ENCODE data around the gene IQCB1.
"Not testable (repeated sequence)": the region's sequence is repeated elsewhere in the genome, so short reads cannot be mapped to it uniquely, and the experiment has no call there.

The IQCB1 gene

GRCh38 chr3:121752261-121752660 lies 82.6 kb downstream of the IQCB1 start:
- H3K4me1 ChIP-seq (ENCODE audit: control insufficient read depth in 2 of 2, insufficient read depth in 2 of 2, low read length in 2 of 2), result peaks cover 7 to 18% of the 10 kb centered on the region in 2 donors
- no peaks in the 10 kb centered on the region for H3K9me3 ChIP-seq (ENCODE audit: control insufficient read depth in 2 of 2, low read length in 2 of 2)
- no peak overlapping the region for H3K9ac ChIP-seq (ENCODE audit: low read depth in 1 of 2, low read length in 2 of 2)
- H3K4me3 ChIP-seq (ENCODE audit: low read length in 2 of 2), result no peak overlapping the region
- no peak overlapping the region for H3K27ac ChIP-seq (ENCODE audit: low read depth in 2 of 2, low read length in 2 of 2)
- H3K36me3 ChIP-seq (ENCODE audit: control insufficient read depth in 2 of 2, insufficient read depth in 2 of 2, low read length in 2 of 2), result no peaks in the 10 kb centered on the region
- H3K27me3 ChIP-seq (ENCODE audit: control insufficient read depth in 2 of 2, insufficient read depth in 2 of 2, low read length in 2 of 2), result no peaks in the 10 kb centered on the region

GRCh38 chr3:121750087-121750415 lies 84.8 kb downstream of the IQCB1 start:
- peak overlapping the region; percentile 78 to 96 for H3K27ac ChIP-seq (ENCODE audit: low read depth in 2 of 2, low read length in 2 of 2)
- H3K9me3 ChIP-seq (ENCODE audit: control insufficient read depth in 2 of 2, low read length in 2 of 2), result no peaks in the 10 kb centered on the region
- peak overlapping the region; percentile 73 to 94 for H3K9ac ChIP-seq (ENCODE audit: low read depth in 1 of 2, low read length in 2 of 2)
- no peaks in the 10 kb centered on the region for H3K27me3 ChIP-seq (ENCODE audit: control insufficient read depth in 2 of 2, insufficient read depth in 2 of 2, low read length in 2 of 2)
- peak overlapping the region; percentile 90 to 95 for H3K4me3 ChIP-seq (ENCODE audit: low read length in 2 of 2)
- peaks cover 7 to 18% of the 10 kb centered on the region in 2 donors for H3K4me1 ChIP-seq (ENCODE audit: control insufficient read depth in 2 of 2, insufficient read depth in 2 of 2, low read length in 2 of 2)
- H3K36me3 ChIP-seq (ENCODE audit: control insufficient read depth in 2 of 2, insufficient read depth in 2 of 2, low read length in 2 of 2), result no peaks in the 10 kb centered on the region

- Histone ChIP-seq H3K4me1 (ENCODE audit: control insufficient read depth in 2 of 2, insufficient read depth in 2 of 2, low read length in 2 of 2) (peaks cover 7 to 18% of the 10 kb centered on the region in 2 donors), H3K27me3 (ENCODE audit: control insufficient read depth in 2 of 2, insufficient read depth in 2 of 2, low read length in 2 of 2) (no peaks in the 10 kb centered on the region), H3K4me3 (ENCODE audit: low read length in 2 of 2) (peak within 1 kb of the TSS; percentile 90 to 95), H3K9ac (ENCODE audit: low read depth in 1 of 2, low read length in 2 of 2) (peak within 1 kb of the TSS; percentile 94 to 96), H3K27ac (ENCODE audit: low read depth in 2 of 2, low read length in 2 of 2) (peak within 1 kb of the TSS; percentile 96), H3K9me3 (ENCODE audit: control insufficient read depth in 2 of 2, low read length in 2 of 2) (no peaks in the 10 kb centered on the region), H3K36me3 (ENCODE audit: control insufficient read depth in 2 of 2, insufficient read depth in 2 of 2, low read length in 2 of 2) (no peaks in the 10 kb centered on the region)
Observed at GRCh38 chr3:121749276-121750086, 85.4 kb downstream of the IQCB1 start, which contains the start of gene GOLGB1. TSS of gene GOLGB1 (minus strand) at chr3:121749741. CDS start at chr3:121730971, 18,770 bp downstream.

DNA sequence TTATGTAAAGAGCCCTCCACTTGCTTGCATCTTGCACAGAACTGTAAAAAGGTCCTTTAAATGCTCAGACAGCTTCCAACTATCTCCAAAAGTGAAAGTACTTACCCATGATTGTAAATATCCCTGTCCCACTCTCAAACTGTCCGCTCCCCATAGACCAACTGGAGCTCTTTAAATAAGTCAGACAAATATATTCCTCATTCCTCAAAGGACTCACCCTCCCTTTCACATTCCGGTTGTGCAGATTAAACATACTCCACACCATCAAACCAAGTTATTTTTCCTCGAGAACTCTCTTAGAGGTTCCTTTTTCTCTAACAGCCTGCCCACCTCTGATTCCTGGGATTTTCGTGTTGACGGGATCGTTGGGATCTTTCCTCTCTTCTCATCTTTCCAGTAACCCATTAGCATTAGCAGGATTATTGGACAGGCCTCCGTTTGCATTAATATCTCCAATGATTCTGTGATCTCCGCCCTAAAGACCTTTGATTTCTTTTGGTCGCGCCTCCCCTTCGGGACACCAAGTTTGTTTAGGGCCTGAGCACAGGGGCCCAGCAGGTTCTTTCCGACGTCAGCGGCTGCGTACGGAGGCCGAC lies 86.1 kb downstream of the IQCB1 start:
- Histone ChIP-seq H3K27me3 (ENCODE audit: control insufficient read depth in 2 of 2, insufficient read depth in 2 of 2, low read length in 2 of 2) (no peaks in the 10 kb centered on the region), H3K36me3 (ENCODE audit: control insufficient read depth in 2 of 2, insufficient read depth in 2 of 2, low read length in 2 of 2) (no peaks in the 10 kb centered on the region), H3K27ac (ENCODE audit: low read depth in 2 of 2, low read length in 2 of 2) (peak overlapping the region; percentile 96), H3K4me3 (ENCODE audit: low read length in 2 of 2) (peak overlapping the region; percentile 90 to 95), H3K9ac (ENCODE audit: low read depth in 1 of 2, low read length in 2 of 2) (peak overlapping the region; percentile 92 to 96), H3K9me3 (ENCODE audit: control insufficient read depth in 2 of 2, low read length in 2 of 2) (no peaks in the 10 kb centered on the region), H3K4me1 (ENCODE audit: control insufficient read depth in 2 of 2, insufficient read depth in 2 of 2, low read length in 2 of 2) (peaks cover 7 to 18% of the 10 kb centered on the region in 2 donors)

GRCh38 chr3:121747976-121748375 lies 86.9 kb downstream of the IQCB1 start:
- Histone ChIP-seq H3K36me3 (ENCODE audit: control insufficient read depth in 2 of 2, insufficient read depth in 2 of 2, low read length in 2 of 2) (peaks cover 0 to 2% of the 10 kb centered on the region in 2 donors), H3K27me3 (ENCODE audit: control insufficient read depth in 2 of 2, insufficient read depth in 2 of 2, low read length in 2 of 2) (no peaks in the 10 kb centered on the region), H3K9me3 (ENCODE audit: control insufficient read depth in 2 of 2, low read length in 2 of 2) (no peaks in the 10 kb centered on the region), H3K4me1 (ENCODE audit: control insufficient read depth in 2 of 2, insufficient read depth in 2 of 2, low read length in 2 of 2) (peaks cover 7 to 18% of the 10 kb centered on the region in 2 donors), H3K27ac (ENCODE audit: low read depth in 2 of 2, low read length in 2 of 2) (peak overlapping the region in 1 of 2 donors; percentile 96), H3K4me3 (ENCODE audit: low read length in 2 of 2) (peak overlapping the region; percentile 90 to 95), H3K9ac (ENCODE audit: low read depth in 1 of 2, low read length in 2 of 2) (peak overlapping the region; percentile 92 to 96)

GRCh38 chr3:121743106-121743505 lies 91.8 kb downstream of the IQCB1 start:
- H3K36me3 ChIP-seq (ENCODE audit: control insufficient read depth in 2 of 2, insufficient read depth in 2 of 2, low read length in 2 of 2); H3K4me3 ChIP-seq (ENCODE audit: low read length in 2 of 2); H3K27ac ChIP-seq (ENCODE audit: low read depth in 2 of 2, low read length in 2 of 2): not testable (repeated sequence)

DNA sequence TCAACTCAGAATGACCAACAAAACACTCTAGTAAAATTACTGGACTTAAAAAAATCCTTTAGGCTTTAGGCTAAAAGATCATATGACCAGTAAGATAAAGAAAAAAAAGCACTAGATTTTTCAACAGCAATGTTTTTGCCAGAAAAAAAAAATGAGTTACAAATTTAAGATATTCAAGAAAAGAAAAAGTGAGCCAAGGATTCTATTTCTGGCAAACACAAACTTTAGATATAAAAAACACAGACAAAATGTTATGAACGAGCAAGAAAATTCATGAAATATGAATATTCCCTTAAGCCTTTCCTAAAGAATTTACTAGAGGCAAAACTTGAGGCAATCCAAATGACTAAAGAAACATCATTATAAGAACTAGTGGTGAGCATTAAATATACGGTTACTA lies 94.0 kb downstream of the IQCB1 start:
- H3K9ac ChIP-seq (ENCODE audit: low read depth in 1 of 2, low read length in 2 of 2), result no peak overlapping the region
- H3K27me3 ChIP-seq (ENCODE audit: control insufficient read depth in 2 of 2, insufficient read depth in 2 of 2, low read length in 2 of 2), result no peaks in the 10 kb centered on the region
- H3K36me3 ChIP-seq (ENCODE audit: control insufficient read depth in 2 of 2, insufficient read depth in 2 of 2, low read length in 2 of 2), result peaks cover 0 to 2% of the 10 kb centered on the region in 2 donors
- H3K27ac ChIP-seq (ENCODE audit: low read depth in 2 of 2, low read length in 2 of 2), result no peak overlapping the region
- H3K9me3 ChIP-seq (ENCODE audit: control insufficient read depth in 2 of 2, low read length in 2 of 2), result no peaks in the 10 kb centered on the region
- no peaks in the 10 kb centered on the region for H3K4me1 ChIP-seq (ENCODE audit: control insufficient read depth in 2 of 2, insufficient read depth in 2 of 2, low read length in 2 of 2)
- H3K4me3 ChIP-seq (ENCODE audit: low read length in 2 of 2), result no peak overlapping the region

More at GRCh38 chr3:121743106-121743505, 91.8 kb downstream of the IQCB1 start:
- not testable (repeated sequence) for H3K27me3 ChIP-seq (ENCODE audit: control insufficient read depth in 2 of 2, insufficient read depth in 2 of 2, low read length in 2 of 2); H3K4me1 ChIP-seq (ENCODE audit: control insufficient read depth in 2 of 2, insufficient read depth in 2 of 2, low read length in 2 of 2); H3K9me3 ChIP-seq (ENCODE audit: control insufficient read depth in 2 of 2, low read length in 2 of 2); H3K9ac ChIP-seq (ENCODE audit: low read depth in 1 of 2, low read length in 2 of 2)

DNA sequence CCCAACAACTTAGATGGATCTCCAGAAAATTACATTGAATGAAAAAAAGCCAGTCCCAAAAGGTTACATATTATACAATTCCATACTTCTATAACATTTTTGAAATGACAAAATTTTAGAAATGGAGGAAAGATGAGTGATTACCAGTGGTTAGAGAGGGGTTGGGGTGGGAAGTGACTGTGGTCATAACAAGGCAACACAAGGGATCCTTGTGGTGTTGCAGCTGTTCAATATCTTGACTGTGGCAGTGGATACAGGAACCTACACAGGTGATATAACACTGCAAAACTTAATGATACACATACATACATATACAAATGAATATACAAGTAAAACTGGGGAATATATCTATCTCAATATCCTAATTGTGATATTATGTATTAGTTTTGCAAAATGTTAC lies 95.0 kb downstream of the IQCB1 start:
- no peaks in the 10 kb centered on the region for H3K27me3 ChIP-seq (ENCODE audit: control insufficient read depth in 2 of 2, insufficient read depth in 2 of 2, low read length in 2 of 2)
- H3K4me1 ChIP-seq (ENCODE audit: control insufficient read depth in 2 of 2, insufficient read depth in 2 of 2, low read length in 2 of 2), result no peaks in the 10 kb centered on the region
- no peak overlapping the region for H3K27ac ChIP-seq (ENCODE audit: low read depth in 2 of 2, low read length in 2 of 2)

DNA sequence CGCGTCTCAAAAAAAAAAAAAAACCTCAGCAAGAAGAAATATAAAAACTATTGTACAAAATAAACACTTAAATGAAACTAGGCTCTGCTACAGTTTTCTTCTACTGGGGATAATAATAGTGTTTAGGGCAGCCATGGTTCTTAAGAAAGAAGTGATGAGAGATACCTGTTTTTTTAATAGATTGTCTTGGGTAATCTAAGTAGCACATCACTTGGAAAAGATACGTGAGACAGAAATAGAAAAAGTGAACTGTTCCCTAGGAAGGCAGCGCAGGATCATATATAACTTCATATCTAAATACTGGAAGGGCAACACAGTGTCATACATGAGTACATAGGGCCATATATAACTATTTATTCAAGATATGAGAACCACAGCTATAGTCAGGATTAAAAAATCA lies 97.2 kb downstream of the IQCB1 start:
- H3K9ac ChIP-seq (ENCODE audit: low read depth in 1 of 2, low read length in 2 of 2), result no peak overlapping the region
- no peaks in the 10 kb centered on the region for H3K4me1 ChIP-seq (ENCODE audit: control insufficient read depth in 2 of 2, insufficient read depth in 2 of 2, low read length in 2 of 2)
- H3K4me3 ChIP-seq (ENCODE audit: low read length in 2 of 2), result no peak overlapping the region
- H3K9me3 ChIP-seq (ENCODE audit: control insufficient read depth in 2 of 2, low read length in 2 of 2), result no peaks in the 10 kb centered on the region
- no peaks in the 10 kb centered on the region for H3K27me3 ChIP-seq (ENCODE audit: control insufficient read depth in 2 of 2, insufficient read depth in 2 of 2, low read length in 2 of 2)
- H3K36me3 ChIP-seq (ENCODE audit: control insufficient read depth in 2 of 2, insufficient read depth in 2 of 2, low read length in 2 of 2), result no peaks in the 10 kb centered on the region
- H3K27ac ChIP-seq (ENCODE audit: low read depth in 2 of 2, low read length in 2 of 2), result no peak overlapping the region

More for the DNA sequence above, 95.0 kb downstream of the IQCB1 start:
- no peak overlapping the region for H3K9ac ChIP-seq (ENCODE audit: low read depth in 1 of 2, low read length in 2 of 2)
- peaks cover 0 to 2% of the 10 kb centered on the region in 2 donors for H3K36me3 ChIP-seq (ENCODE audit: control insufficient read depth in 2 of 2, insufficient read depth in 2 of 2, low read length in 2 of 2)
- no peaks in the 10 kb centered on the region for H3K9me3 ChIP-seq (ENCODE audit: control insufficient read depth in 2 of 2, low read length in 2 of 2)
- H3K4me3 ChIP-seq (ENCODE audit: low read length in 2 of 2), result no peak overlapping the region

DNA sequence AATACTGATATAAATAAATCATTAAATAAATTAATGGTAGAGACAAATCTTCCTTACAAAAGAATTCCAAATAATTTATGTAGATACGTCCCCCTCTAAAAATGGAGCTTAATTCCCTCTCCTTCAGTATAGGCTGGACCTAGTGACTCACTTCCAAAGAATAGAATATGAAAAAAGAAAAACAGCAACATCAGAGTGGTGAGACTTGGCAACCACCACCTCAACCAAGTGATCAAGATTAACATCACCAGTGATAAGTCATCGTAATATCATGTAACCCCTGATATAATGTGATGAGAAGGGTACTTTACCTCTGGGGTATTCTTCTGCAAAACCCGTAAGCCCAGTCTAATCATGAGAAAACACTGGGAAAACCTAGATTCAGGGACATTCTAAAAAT lies 98.7 kb downstream of the IQCB1 start:
- Histone ChIP-seq H3K27ac (ENCODE audit: low read depth in 2 of 2, low read length in 2 of 2) (no peak overlapping the region), H3K9ac (ENCODE audit: low read depth in 1 of 2, low read length in 2 of 2) (no peak overlapping the region), H3K27me3 (ENCODE audit: control insufficient read depth in 2 of 2, insufficient read depth in 2 of 2, low read length in 2 of 2) (no peaks in the 10 kb centered on the region), H3K36me3 (ENCODE audit: control insufficient read depth in 2 of 2, insufficient read depth in 2 of 2, low read length in 2 of 2) (no peaks in the 10 kb centered on the region), H3K9me3 (ENCODE audit: control insufficient read depth in 2 of 2, low read length in 2 of 2) (no peaks in the 10 kb centered on the region), H3K4me3 (ENCODE audit: low read length in 2 of 2) (no peak overlapping the region), H3K4me1 (ENCODE audit: control insufficient read depth in 2 of 2, insufficient read depth in 2 of 2, low read length in 2 of 2) (no peaks in the 10 kb centered on the region)
